HG03097 (cell line): Measurements from ENCODE around the gene VPS51.
"Not testable (repeated sequence)": the region's sequence is repeated elsewhere in the genome, so short reads cannot be mapped to it uniquely, and the experiment has no call there.

Experiments used
- ATAC-seq: cut with Tn5 transposase; IDR thresholded peaks from one replicate; pipeline ENCODE4 v1.9.1; 2021; ENCODE audit not compliant: unreplicated experiment, low FRiP score

VPS51 gene

GRCh38 chr11:65132238-65132987 lies 36.4 kb downstream of the VPS51 start:
- ATAC-seq = no peak

- ATAC-seq = no peak
Measured at GRCh38 chr11:65132988-65133700, 37.1 kb downstream of the VPS51 start.

GRCh38 chr11:65133724-65134123 lies 37.7 kb downstream of the VPS51 start:
- ATAC-seq = no peak

- ATAC-seq = peak; percentile 54
Measured at GRCh38 chr11:65134240-65134951, 38.4 kb downstream of the VPS51 start, which contains the start of gene SYVN1. Gene SYVN1, minus strand, starts transcription at chr11:65134519. Its CDS starts 918 bp downstream, at chr11:65133601.

- ATAC-seq = peak; percentile 56
Measured at GRCh38 chr11:65134952-65135632, 39.1 kb downstream of the VPS51 start.

- no peak for ATAC-seq
Measured at GRCh38 chr11:65135633-65136145, 39.7 kb downstream of the VPS51 start.

GRCh38 chr11:65136515-65137096 lies 40.6 kb downstream of the VPS51 start:
- no peak for ATAC-seq

- ATAC-seq = no peak
Measured at GRCh38 chr11:65141896-65142494, 46.0 kb downstream of the VPS51 start.

GRCh38 chr11:65147352-65148075 lies 51.5 kb downstream of the VPS51 start:
- ATAC-seq = no peak

- ATAC-seq = no peak
Measured at GRCh38 chr11:65148657-65149056, 52.6 kb downstream of the VPS51 start.

- ATAC-seq = not testable (repeated sequence)
Measured at GRCh38 chr11:65150131-65150508, 54.1 kb downstream of the VPS51 start.

GRCh38 chr11:65150509-65151299 lies 54.7 kb downstream of the VPS51 start:
- ATAC-seq = no peak

GRCh38 chr11:65151331-65151899 lies 55.4 kb downstream of the VPS51 start:
- ATAC-seq = no peak

GRCh38 chr11:65152122-65152521 lies 56.1 kb downstream of the VPS51 start:
- ATAC-seq = no peak

- ATAC-seq = no peak
Measured at GRCh38 chr11:65156256-65156655, 60.2 kb downstream of the VPS51 start.

- no peak for ATAC-seq
Measured at GRCh38 chr11:65156926-65157325, 60.9 kb downstream of the VPS51 start.

GRCh38 chr11:65157336-65157735 lies 61.3 kb downstream of the VPS51 start:
- ATAC-seq = no peak

- ATAC-seq = no peak
Measured at GRCh38 chr11:65159012-65159411, 63.0 kb downstream of the VPS51 start.
